RPMI8226 (cell line): ENCODE results near the gene CHST13.

Experiments
- DNase-seq: peaks from one replicate; pipeline ENCODE4 v3.0.0-alpha.2; 2015

Gene CHST13

GRCh38 chr3:126542340-126543241, 18.6 kb downstream of the CHST13 start:
- no peak for DNase-seq

GRCh38 chr3:126543457-126544061, 19.6 kb downstream of the CHST13 start:
- DNase-seq: no peak

- DNase-seq: no peak
These were observed 20.8 kb downstream of the CHST13 start for GRCh38 chr3:126544596-126545281.

GRCh38 chr3:126545544-126545943, 21.6 kb downstream of the CHST13 start:
- no peak for DNase-seq

GRCh38 chr3:126546013-126546412, 22.1 kb downstream of the CHST13 start:
- no peak for DNase-seq

- no peak for DNase-seq
These were observed 22.7 kb downstream of the CHST13 start for GRCh38 chr3:126546549-126547239.

- no peak for DNase-seq
These were observed 23.8 kb downstream of the CHST13 start for GRCh38 chr3:126547721-126548120.

GRCh38 chr3:126548556-126549466, 24.9 kb downstream of the CHST13 start:
- no peak for DNase-seq

- no peak for DNase-seq
These were observed 26.0 kb downstream of the CHST13 start for GRCh38 chr3:126549861-126550487.

- DNase-seq: no peak
These were observed 26.6 kb downstream of the CHST13 start for GRCh38 chr3:126550488-126551051.

GRCh38 chr3:126551121-126551838, 27.3 kb downstream of the CHST13 start:
- no peak for DNase-seq

GRCh38 chr3:126551839-126552687, 28.1 kb downstream of the CHST13 start:
- no peak for DNase-seq

GRCh38 chr3:126552688-126553283, 28.8 kb downstream of the CHST13 start:
- no peak for DNase-seq

GRCh38 chr3:126553284-126554084, 29.5 kb downstream of the CHST13 start:
- no peak for DNase-seq

GRCh38 chr3:126554560-126555525, 30.9 kb downstream of the CHST13 start:
- DNase-seq: no peak

GRCh38 chr3:126555795-126556636, 32.1 kb downstream of the CHST13 start:
- DNase-seq: no peak
